ENCODE measurements around the gene TRIM49B.
"Not testable (repeated sequence)": the region's sequence is repeated elsewhere in the genome, so short reads cannot be mapped to it uniquely, and the experiment has no call there.

DNA sequence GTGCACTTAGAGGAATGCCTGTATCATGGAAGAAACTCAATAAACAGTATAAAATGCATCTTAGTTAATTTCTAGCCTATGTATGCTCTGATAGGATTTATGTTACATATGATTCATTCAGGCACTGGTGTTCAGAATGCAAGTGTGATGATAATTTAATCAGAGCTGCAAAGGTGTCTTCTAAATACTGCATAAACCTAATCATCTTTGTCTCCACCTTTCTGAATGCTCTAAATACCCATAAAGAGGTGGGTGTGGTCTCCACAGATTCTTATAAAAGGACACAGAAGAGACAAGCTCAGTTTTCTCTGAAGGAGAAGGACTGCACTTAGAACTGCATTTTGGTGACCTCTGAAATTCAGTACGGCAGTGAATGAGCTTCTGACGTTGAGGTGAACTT is at the start of gene TRIM49B:
- TF ChIP-seq, protein P1, sequence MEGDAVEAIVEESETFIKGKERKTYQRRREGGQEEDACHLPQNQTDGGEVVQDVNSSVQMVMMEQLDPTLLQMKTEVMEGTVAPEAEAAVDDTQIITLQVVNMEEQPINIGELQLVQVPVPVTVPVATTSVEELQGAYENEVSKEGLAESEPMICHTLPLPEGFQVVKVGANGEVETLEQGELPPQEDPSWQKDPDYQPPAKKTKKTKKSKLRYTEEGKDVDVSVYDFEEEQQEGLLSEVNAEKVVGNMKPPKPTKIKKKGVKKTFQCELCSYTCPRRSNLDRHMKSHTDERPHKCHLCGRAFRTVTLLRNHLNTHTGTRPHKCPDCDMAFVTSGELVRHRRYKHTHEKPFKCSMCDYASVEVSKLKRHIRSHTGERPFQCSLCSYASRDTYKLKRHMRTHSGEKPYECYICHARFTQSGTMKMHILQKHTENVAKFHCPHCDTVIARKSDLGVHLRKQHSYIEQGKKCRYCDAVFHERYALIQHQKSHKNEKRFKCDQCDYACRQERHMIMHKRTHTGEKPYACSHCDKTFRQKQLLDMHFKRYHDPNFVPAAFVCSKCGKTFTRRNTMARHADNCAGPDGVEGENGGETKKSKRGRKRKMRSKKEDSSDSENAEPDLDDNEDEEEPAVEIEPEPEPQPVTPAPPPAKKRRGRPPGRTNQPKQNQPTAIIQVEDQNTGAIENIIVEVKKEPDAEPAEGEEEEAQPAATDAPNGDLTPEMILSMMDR (IDR thresholded peaks at IDR 0.05; ENCODE audit: borderline replicate concordance, extremely low read depth, low read length, poor library complexity, severe bottlenecking): not testable (repeated sequence)
- TF ChIP-seq EZH2 (IDR thresholded peaks at IDR 0.05; ENCODE audit: borderline replicate concordance, low read depth, low read length, severe bottlenecking): not testable (repeated sequence)

All from DND-41 (cell line).